A549 (cell line): ENCODE data around the gene CEP112. TPM values are rescaled to one million over a fixed set of nuclear protein-coding genes. Genes with fewer than 3 reads are reported as not detected.

ENCODE experiments used
- ATAC-seq, 2 experiments: fragments of 200-7000 bp in 1 of 2; fragments of >200 bp in 1 of 2; cut with Nextera tagmentation in 1 of 2; cut with Tn5 transposase in 1 of 2; 3 replicates each; pipeline versions ENCODE4 v1.8.0 to v1.9.1; 2018 to 2020; ENCODE audit warnings: mild to moderate bottlenecking in 1 of 2, moderate library complexity in 1 of 2
- CTCF ChIA-PET: fragments of 300-600 bp; sonication (Branson Sonifier 250); formaldehyde crosslinking; extraction: SDS; loops from one replicate; lab custom pipeline; 2021; ENCODE audit warnings: antibody characterized with exemption, inconsistent platforms; lab: Yijun Ruan, JAX
- POLR2A ChIA-PET: fragments of 350-600 bp; formaldehyde crosslinking; extraction: SDS; loops from one replicate; lab custom pipeline; 2021; ENCODE audit warnings: antibody characterized with exemption, inconsistent platforms; lab: Yijun Ruan, JAX
- DNase-seq, 2 experiments: peaks; one replicate each; pipeline versions ENCODE4 v3.0.0 to v3.0.0-alpha.2; 2011 to 2016; ENCODE audit warnings: low read depth in 1 of 2, low spot score in 1 of 2
- FAIRE-seq: peaks from 2 replicates; lab custom pipeline; 2011; peaks lifted over from hg19 to GRCh38; lab: Jason Lieb, UNC
- H3K27ac ChIP-seq, 2 experiments: fragments of >200 bp; sonication (Bioruptor Twin); formaldehyde crosslinking; 3 replicates each; pipeline ENCODE4 v1.5.1; 2016 to 2017
- H3K4me1 ChIP-seq: fragments of >200 bp; sonication (Bioruptor Twin); formaldehyde crosslinking; 3 replicates; pipeline ENCODE4 v1.6.1; 2016
- H3K4me2 ChIP-seq: fragments of >200 bp; sonication (Bioruptor Twin); formaldehyde crosslinking; 3 replicates; pipeline ENCODE4 v1.6.1; 2016
- H3K4me3 ChIP-seq: fragments of >200 bp; sonication (Bioruptor Twin); formaldehyde crosslinking; 3 replicates; pipeline ENCODE4 v1.5.1; 2016
- H3K9me3 ChIP-seq: fragments of >200 bp; sonication (Bioruptor Twin); formaldehyde crosslinking; 3 replicates; pipeline ENCODE4 v1.6.1; 2016
- ATOH8 ChIP-seq: fragments of 250-450 bp; sonication (Bioruptor Pico); IDR thresholded peaks from 2 replicates; pipeline ENCODE4 v1.5.0; 2020; ENCODE audit warnings: low read depth, mild to moderate bottlenecking, moderate library complexity
- CBX8 ChIP-seq: fragments of 200-600 bp; sonication (generic); IDR thresholded peaks from 2 replicates; pipeline ENCODE4 v1.6.1; 2016
- CHD4 ChIP-seq: fragments of 200-600 bp; sonication (generic); IDR thresholded peaks from 2 replicates; pipeline ENCODE4 v1.6.1; 2016; ENCODE audit warnings: antibody characterized with exemption, mild to moderate bottlenecking, borderline replicate concordance
- E2F6 ChIP-seq: IDR thresholded peaks from 2 replicates; pipeline ENCODE4 v1.6.1; 2012; ENCODE audit warnings: low read depth, borderline replicate concordance
- EHF ChIP-seq: fragments of 250-450 bp; sonication (Bioruptor Pico); IDR thresholded peaks from 2 replicates; pipeline ENCODE4 v1.5.0; 2020; ENCODE audit warnings: mild to moderate bottlenecking
- ELK1 ChIP-seq: fragments of 150-350 bp; IDR thresholded peaks from 2 replicates; pipeline ENCODE4 v1.6.1; 2014; ENCODE audit warnings: low read depth, mild to moderate bottlenecking, low read length
- FOSL2 ChIP-seq, 2 experiments: fragments of 450-650 bp in 1 of 2; fragments of >200 bp in 1 of 2; sonication (Bioruptor Twin) in 1 of 2; formaldehyde crosslinking; IDR thresholded peaks; 2 replicates each; pipeline versions ENCODE4 v1.5.0 to v1.6.1; 2016 to 2020; ENCODE audit warnings: mild to moderate bottlenecking in 1 of 2, moderate library complexity in 1 of 2
- FOXS1 ChIP-seq: fragments of 250-450 bp; sonication (Bioruptor Pico); IDR thresholded peaks from 2 replicates; pipeline ENCODE4 v1.5.0; 2020; ENCODE audit warnings: mild to moderate bottlenecking, moderate library complexity
- HMGXB4 ChIP-seq: fragments of 250-450 bp; sonication (Bioruptor Pico); IDR thresholded peaks from 2 replicates; pipeline ENCODE4 v1.5.0; 2021; ENCODE audit warnings: mild to moderate bottlenecking, moderate library complexity, borderline replicate concordance
- HOXB13 ChIP-seq: fragments of 250-450 bp; sonication (Bioruptor Pico); IDR thresholded peaks from 2 replicates; pipeline ENCODE4 v1.5.0; 2020; ENCODE audit warnings: low read depth, mild to moderate bottlenecking, moderate library complexity
- HOXB5 ChIP-seq: fragments of 250-450 bp; sonication (Bioruptor Pico); IDR thresholded peaks from 2 replicates; pipeline ENCODE4 v1.5.0; 2020; ENCODE audit warnings: mild to moderate bottlenecking, moderate library complexity
- KDM1A ChIP-seq: fragments of 200-600 bp; sonication (generic); IDR thresholded peaks from 2 replicates; pipeline ENCODE4 v1.6.1; 2016; ENCODE audit warnings: low read depth, mild to moderate bottlenecking
- KDM5A ChIP-seq: fragments of 200-600 bp; sonication (generic); IDR thresholded peaks from 2 replicates; pipeline ENCODE4 v1.6.1; 2016; ENCODE audit warnings: antibody characterized with exemption, mild to moderate bottlenecking
- MAFK ChIP-seq: fragments of 450-650 bp; IDR thresholded peaks from 2 replicates; pipeline ENCODE4 v1.6.1; 2014; ENCODE audit not compliant: partially characterized antibody
- MAZ ChIP-seq: fragments of 150-350 bp; IDR thresholded peaks from 2 replicates; pipeline ENCODE4 v1.6.1; 2014; ENCODE audit warnings: antibody characterized with exemption, low read depth, low read length, borderline replicate concordance
- NR3C1 ChIP-seq: fragments of >200 bp; sonication (Bioruptor Twin); formaldehyde crosslinking; IDR thresholded peaks from 3 replicates; pipeline ENCODE4 v1.6.1; 2017
- POLR2AphosphoS2 ChIP-seq: conservative IDR thresholded peaks from 2 replicates; pipeline ENCODE4 v1.6.1; 2012; ENCODE audit warnings: low read length, improper control_type of control experiment, inconsistent platforms
- RAD21 ChIP-seq, 2 experiments: fragments of >200 bp in 1 of 2; sonication (Bioruptor Twin) in 1 of 2; formaldehyde crosslinking in 1 of 2; IDR thresholded peaks in 1 of 2; conservative IDR thresholded peaks in 1 of 2; 2 replicates in 1 of 2; 3 replicates in 1 of 2; pipeline ENCODE4 v1.6.1; 2012 to 2018; ENCODE audit warnings: inconsistent platforms in 1 of 2
- RCOR1 ChIP-seq: fragments of 150-350 bp; IDR thresholded peaks from 2 replicates; pipeline ENCODE4 v1.6.1; 2014; ENCODE audit warnings: antibody characterized with exemption, low read length, low read depth
- RFX5 ChIP-seq: fragments of 450-650 bp; IDR thresholded peaks from 2 replicates; pipeline ENCODE4 v1.7.1; 2014; ENCODE audit warnings: antibody characterized with exemption, mild to moderate bottlenecking, moderate library complexity
- RNF2 ChIP-seq: fragments of 200-600 bp; sonication (generic); IDR thresholded peaks from 2 replicates; pipeline ENCODE4 v1.6.1; 2016; ENCODE audit warnings: low read depth, mild to moderate bottlenecking, antibody characterized with exemption, moderate library complexity, borderline replicate concordance
- TP53 ChIP-seq: fragments of 250-450 bp; sonication (Bioruptor Pico); IDR thresholded peaks from 2 replicates; pipeline ENCODE4 v1.5.0; 2021; ENCODE audit warnings: mild to moderate bottlenecking, moderate library complexity
- USF2 ChIP-seq: fragments of 450-650 bp; IDR thresholded peaks from 2 replicates; pipeline ENCODE4 v1.6.1; 2014; ENCODE audit warnings: antibody characterized with exemption
- ZSCAN20 ChIP-seq: fragments of 250-450 bp; sonication (Bioruptor Pico); IDR thresholded peaks from 2 replicates; pipeline ENCODE4 v1.8.0; 2022; ENCODE audit warnings: mild to moderate bottlenecking, moderate library complexity
- WGBS: methylation state at CpG from one replicate; pipeline ENCODE4 v1.1.6; 2017; ENCODE audit errors: missing lambda C conversion rate; 5-methylcytosine and 5-hydroxymethylcytosine counted together
- polyA plus RNA-seq, 4 experiments: library from polyadenylated mRNA; depleted of rRNA in 3 of 4; stranded (reverse); fragments of >200 nt; fragmentation: RNase III in 1 of 4; extraction: RNeasy Plus Mini Kit Qiagen cat#74134 plus additional on column Dnase treatment in 1 of 4; gene quantifications; 2 replicates in 3 of 4; 3 replicates in 1 of 4; pipeline ENCODE4 v1.2.3, GENCODE V29; 2011 to 2017

The CEP112 gene
- polyA plus RNA-seq, 2 of the 4 experiments (the other 2 are of a cell fraction): 9.6 to 15.2 TPM

- TF ChIP-seq USF2 (no peak), CHD4 (no peak)
These were observed 300.6 kb downstream of the CEP112 start (continued) for GRCh38 chr17:65891231-65891735.

GRCh38 chr17:65888649-65889048 lies 303.3 kb downstream of the CEP112 start:
- CTCF ChIA-PET: interaction anchor here (0.6 kb wide), 1 partner anchor 19 kb away, joined by 3 read pairs; no protein-coding TSS in a partner anchor

GRCh38 chr17:65886315-65887245 lies 305.4 kb downstream of the CEP112 start:
- POLR2A ChIA-PET: no interaction called here
- FAIRE-seq: peak; percentile 81
- DNase-seq: no peak
- CTCF ChIA-PET: interaction anchor here (0.6 to 0.9 kb wide), 3 partner anchors 39 to 654 kb away, joined by 3 to 4 read pairs (median 3); no protein-coding TSS in a partner anchor
- Histone ChIP-seq H3K9me3 (no peaks in the 10 kb centered on the region), H3K4me3 (no peak overlapping the region), H3K27ac (no peak overlapping the region), H3K4me1 (no peaks in the 10 kb centered on the region), H3K4me2 (no peak overlapping the region)
- TF ChIP-seq USF2: no peak
- TF ChIP-seq ATOH8 (CRISPR knock-in tag): no peak
- no peak for TF ChIP-seq RCOR1
- no peak for TF ChIP-seq MAFK
- no peak for TF ChIP-seq ELK1
- TF ChIP-seq POLR2AphosphoS2: no peak
- no peak for TF ChIP-seq E2F6
- TF ChIP-seq NR3C1: no peak
- no peak for TF ChIP-seq EHF (CRISPR knock-in tag)
- no peak for ATAC-seq
- 72% methylated on average over 6 of the region's 6 CpGs for WGBS

More at GRCh38 chr17:65888649-65889048, 303.3 kb downstream of the CEP112 start:
- ATAC-seq: no peak
- H3K9me3 ChIP-seq: no peaks in the 10 kb centered on the region
- POLR2A ChIA-PET: no interaction called here
- H3K4me3 ChIP-seq: no peak overlapping the region
- H3K4me1 ChIP-seq: no peaks in the 10 kb centered on the region
- 89% methylated on average over 4 of the region's 4 CpGs for WGBS
- H3K4me2 ChIP-seq: no peak overlapping the region
- H3K27ac ChIP-seq: no peak overlapping the region
- TF ChIP-seq MAZ: no peak
- no peak for TF ChIP-seq HMGXB4 (CRISPR knock-in tag)
- no peak for TF ChIP-seq ZSCAN20
- no peak for TF ChIP-seq RAD21 (conservative IDR thresholded peaks at IDR 0.05 in 1 of 2, IDR thresholded peaks at IDR 0.05 in 1 of 2)
- no peak for TF ChIP-seq HOXB13 (CRISPR knock-in tag)
- no peak for TF ChIP-seq FOSL2 (IDR thresholded peaks at IDR 0.05)
- TF ChIP-seq FOSL2 (CRISPR knock-in tag; IDR thresholded peaks at IDR 0.05): no peak
- no peak for TF ChIP-seq CBX8
- no peak for TF ChIP-seq KDM1A
- no peak for TF ChIP-seq RFX5
- no peak for TF ChIP-seq HOXB5
- TF ChIP-seq RNF2: no peak
- TF ChIP-seq CHD4: no peak
- TF ChIP-seq FOXS1: no peak
- TF ChIP-seq TP53 (CRISPR knock-in tag): no peak
- no peak for TF ChIP-seq EHF (CRISPR knock-in tag)
- no peak for TF ChIP-seq E2F6
- TF ChIP-seq KDM5A: no peak
- TF ChIP-seq, all 56 proteins: peak for 0
- FAIRE-seq (no peak), DNase-seq (no peak)
